IPS-15b (cell line): ENCODE data around the gene MTG2.

ENCODE experiments used
- H3K27me3 ChIP-seq: one replicate; pipeline ENCODE4 v1.6.1; 2013; ENCODE audit warnings: low read length; ENCODE audit not compliant: control insufficient read depth, insufficient read depth
- H3K36me3 ChIP-seq: one replicate; pipeline ENCODE4 v1.6.1; 2013; ENCODE audit warnings: low read length; ENCODE audit not compliant: control insufficient read depth, insufficient read depth
- H3K4me1 ChIP-seq: one replicate; pipeline ENCODE4 v1.6.1; 2013; ENCODE audit warnings: mild to moderate bottlenecking, low read length; ENCODE audit not compliant: control insufficient read depth, insufficient read depth
- H3K4me3 ChIP-seq: one replicate; pipeline ENCODE4 v1.5.1; 2013; ENCODE audit warnings: low read depth, low read length
- H3K9ac ChIP-seq: one replicate; pipeline ENCODE4 v1.6.1; 2013; ENCODE audit warnings: low read depth, mild to moderate bottlenecking, low read length
- H3K9me3 ChIP-seq: one replicate; pipeline ENCODE4 v1.6.1; 2013; ENCODE audit warnings: mild to moderate bottlenecking, low read length; ENCODE audit not compliant: control insufficient read depth, insufficient read depth

MTG2 gene

GRCh38 chr20:62203378-62204030 is 20.7 kb downstream of the MTG2 start:
- H3K9me3 ChIP-seq, result no peaks in the 10 kb centered on the region
- no peak overlapping the region for H3K9ac ChIP-seq
- H3K27me3 ChIP-seq, result no peaks in the 10 kb centered on the region
- H3K36me3 ChIP-seq, result peaks cover 26% of the 10 kb centered on the region
- H3K4me1 ChIP-seq, result no peaks in the 10 kb centered on the region
- H3K4me3 ChIP-seq, result no peak overlapping the region

DNA sequence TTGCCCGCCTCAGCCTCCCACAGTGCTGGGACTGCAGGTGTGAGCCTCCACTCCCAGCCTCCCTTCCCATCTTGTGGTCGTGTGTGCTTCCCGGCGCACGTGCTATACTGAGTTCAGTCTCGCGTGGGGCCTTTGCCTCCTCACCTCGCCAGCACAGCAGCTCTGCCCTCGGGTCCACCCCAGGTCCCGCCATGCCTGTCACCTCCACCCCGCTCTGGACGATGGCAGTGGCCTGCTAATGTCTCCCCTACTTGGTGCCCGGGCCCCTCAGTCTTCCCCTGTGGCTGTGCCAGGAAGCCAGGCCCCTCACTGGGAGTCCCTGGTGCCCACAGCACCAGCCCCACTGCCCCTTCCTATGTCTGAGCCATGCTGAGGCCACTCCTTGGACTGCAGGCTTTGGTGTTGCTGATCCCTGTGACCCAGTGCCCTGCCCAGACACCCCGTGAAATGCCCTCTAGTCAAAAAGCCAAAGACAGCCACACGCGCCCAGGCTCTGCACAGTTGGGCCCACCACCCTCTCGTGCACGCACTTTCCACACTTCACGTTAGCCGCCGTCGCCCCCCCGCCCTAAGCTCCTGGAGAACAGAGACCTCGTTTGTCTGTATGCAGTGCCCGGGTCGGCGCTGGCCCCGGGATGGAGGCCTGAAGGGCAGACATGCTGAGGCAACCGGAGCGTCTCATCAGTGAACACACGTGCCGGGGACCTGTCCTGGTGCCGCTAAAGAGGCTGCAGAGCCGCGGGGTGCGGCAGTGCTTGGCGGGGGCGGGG is 23.0 kb downstream of the MTG2 start:
- H3K9ac ChIP-seq, result no peak overlapping the region
- no peaks in the 10 kb centered on the region for H3K4me1 ChIP-seq
- H3K27me3 ChIP-seq, result no peaks in the 10 kb centered on the region
- no peaks in the 10 kb centered on the region for H3K9me3 ChIP-seq
- no peak overlapping the region for H3K4me3 ChIP-seq
- peaks cover 10% of the 10 kb centered on the region for H3K36me3 ChIP-seq

DNA sequence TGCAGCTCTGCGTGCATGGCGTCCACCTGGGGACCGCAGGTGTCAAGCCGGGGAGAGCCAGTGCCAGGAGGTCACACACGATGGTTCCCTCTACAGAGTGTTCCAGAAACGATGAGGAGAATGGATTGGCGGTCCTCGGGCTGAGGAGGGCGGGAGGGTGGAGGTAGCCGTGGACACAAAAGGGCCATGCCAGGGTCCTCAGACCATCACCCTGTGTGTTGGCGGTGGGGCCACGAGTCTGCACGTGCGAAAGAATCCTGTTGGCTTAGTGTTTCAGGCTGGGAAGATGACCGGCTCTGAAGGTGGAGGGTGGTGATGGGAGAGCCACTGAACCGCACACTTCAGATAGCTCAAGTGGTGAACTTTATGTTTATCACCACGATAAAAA is 23.6 kb downstream of the MTG2 start:
- Histone ChIP-seq H3K4me3 (no peak overlapping the region), H3K36me3 (peaks cover 5% of the 10 kb centered on the region), H3K4me1 (no peaks in the 10 kb centered on the region), H3K9ac (no peak overlapping the region), H3K27me3 (no peaks in the 10 kb centered on the region), H3K9me3 (no peaks in the 10 kb centered on the region)

GRCh38 chr20:62208061-62208794 is 25.4 kb downstream of the MTG2 start:
- H3K4me3 ChIP-seq, result no peak overlapping the region
- H3K9ac ChIP-seq, result no peak overlapping the region
- H3K9me3 ChIP-seq, result no peaks in the 10 kb centered on the region
- no peaks in the 10 kb centered on the region for H3K27me3 ChIP-seq
- H3K36me3 ChIP-seq, result no peaks in the 10 kb centered on the region
- no peaks in the 10 kb centered on the region for H3K4me1 ChIP-seq

DNA sequence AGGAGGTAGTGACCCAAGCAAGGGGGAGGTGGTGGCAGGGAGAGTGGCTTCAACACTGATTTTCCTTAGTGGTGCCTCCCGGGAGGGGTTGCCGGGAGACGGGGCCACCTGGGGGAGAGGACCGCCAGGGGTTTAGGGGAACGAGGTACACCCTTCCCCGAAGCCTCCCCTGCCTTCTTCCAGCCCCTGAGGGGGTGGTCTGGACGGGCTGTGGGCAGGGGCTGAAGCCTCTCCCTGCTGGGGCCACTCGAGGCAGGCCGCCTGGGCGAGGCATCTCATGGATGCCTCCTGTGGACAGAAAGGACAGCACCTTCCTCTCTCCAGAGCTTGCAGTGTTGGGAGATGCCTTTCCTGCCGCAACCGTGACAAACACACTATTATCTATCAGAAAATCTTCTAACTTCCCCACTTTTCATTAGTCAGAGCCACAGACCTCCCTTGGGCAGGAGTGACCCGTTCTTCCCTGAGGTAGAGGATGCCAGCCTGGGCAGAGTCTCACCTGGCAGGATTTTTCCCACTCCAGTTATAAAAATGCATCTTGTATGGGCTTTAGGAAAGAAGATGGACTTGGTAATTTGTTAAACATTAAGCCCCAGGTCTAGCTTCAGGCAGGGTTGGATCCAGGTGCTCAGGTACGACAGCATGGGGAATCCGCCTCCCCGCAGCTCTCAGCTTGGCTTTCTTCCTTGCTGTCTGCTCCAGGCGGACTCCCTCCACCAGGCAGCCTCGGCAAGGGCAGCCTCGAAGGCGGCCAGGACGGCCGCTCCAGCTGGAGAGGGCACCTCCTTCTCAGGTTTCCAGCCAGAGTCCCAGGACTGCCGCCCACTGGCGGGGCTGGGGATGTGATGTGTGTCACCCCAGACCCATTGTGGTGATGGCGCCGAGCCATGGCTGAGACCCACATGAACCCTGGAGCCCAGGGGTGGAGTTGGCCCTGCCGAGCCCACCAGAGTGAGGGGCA is 26.2 kb downstream of the MTG2 start:
- no peak overlapping the region for H3K4me3 ChIP-seq
- no peaks in the 10 kb centered on the region for H3K9me3 ChIP-seq
- no peak overlapping the region for H3K9ac ChIP-seq
- H3K4me1 ChIP-seq, result no peaks in the 10 kb centered on the region
- H3K27me3 ChIP-seq, result no peaks in the 10 kb centered on the region
- no peaks in the 10 kb centered on the region for H3K36me3 ChIP-seq

DNA sequence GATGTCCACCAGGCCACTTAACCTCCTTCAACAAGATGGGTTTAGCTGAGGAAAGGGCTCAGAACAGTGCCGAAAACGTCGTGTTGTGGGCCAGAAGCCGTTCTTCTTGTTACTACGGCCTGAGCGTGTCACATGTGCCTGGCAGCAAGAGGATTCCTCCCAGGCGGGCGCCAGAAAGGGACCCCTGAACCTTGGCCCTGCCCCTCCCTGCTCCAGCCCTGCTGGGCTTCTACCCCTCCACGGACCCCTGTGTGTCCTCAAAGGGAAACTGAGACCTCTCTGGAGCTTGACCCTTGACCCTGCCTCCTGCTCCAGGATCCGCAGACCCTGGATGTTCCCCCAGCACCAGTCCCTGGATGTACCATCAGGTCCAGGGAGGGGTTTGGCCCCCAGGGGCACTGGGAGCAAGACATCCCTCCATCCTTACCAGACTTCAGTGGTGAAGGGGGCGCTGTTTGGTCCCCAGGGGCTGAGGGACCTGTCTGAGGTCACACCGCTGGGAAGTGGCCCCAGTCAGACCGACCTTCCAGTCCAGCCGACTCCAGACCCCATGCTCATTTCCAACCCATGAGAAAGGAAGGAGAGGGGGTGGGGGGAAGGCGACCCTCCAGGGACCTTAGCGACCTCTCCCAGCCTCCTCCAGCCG is 27.1 kb downstream of the MTG2 start:
- Histone ChIP-seq H3K4me3 (no peak overlapping the region), H3K27me3 (no peaks in the 10 kb centered on the region), H3K9me3 (no peaks in the 10 kb centered on the region), H3K9ac (no peak overlapping the region), H3K4me1 (no peaks in the 10 kb centered on the region), H3K36me3 (peaks cover 2% of the 10 kb centered on the region)

GRCh38 chr20:62210496-62210855 is 27.6 kb downstream of the MTG2 start:
- Histone ChIP-seq H3K4me3 (no peak overlapping the region), H3K9ac (no peak overlapping the region), H3K9me3 (no peaks in the 10 kb centered on the region), H3K4me1 (no peaks in the 10 kb centered on the region), H3K27me3 (no peaks in the 10 kb centered on the region), H3K36me3 (peaks cover 2% of the 10 kb centered on the region)

DNA sequence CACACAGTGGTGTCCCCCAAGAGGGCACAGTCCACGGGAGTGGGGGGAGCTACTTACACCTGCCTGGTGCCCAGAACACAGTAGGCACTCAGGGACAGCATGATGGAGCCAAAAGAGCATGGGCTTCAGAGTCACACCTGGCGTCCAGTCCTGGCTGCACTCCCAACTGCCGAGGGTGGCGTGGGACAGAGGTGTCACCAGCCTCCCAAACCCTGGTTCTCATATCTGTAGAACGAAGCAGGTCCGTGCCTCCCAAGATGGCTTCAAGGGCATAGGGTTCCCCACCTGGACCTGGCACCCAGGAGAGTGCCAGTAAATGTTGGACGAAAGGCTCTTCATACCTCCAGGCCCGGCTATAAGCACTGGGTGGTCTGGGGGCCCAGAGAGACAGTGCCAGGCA is 28.4 kb downstream of the MTG2 start:
- H3K4me1 ChIP-seq, result no peaks in the 10 kb centered on the region
- no peak overlapping the region for H3K4me3 ChIP-seq
- peaks cover 2% of the 10 kb centered on the region for H3K36me3 ChIP-seq
- no peaks in the 10 kb centered on the region for H3K27me3 ChIP-seq
- no peaks in the 10 kb centered on the region for H3K9me3 ChIP-seq
- H3K9ac ChIP-seq, result no peak overlapping the region

- H3K36me3 ChIP-seq, result peaks cover 2% of the 10 kb centered on the region
- H3K27me3 ChIP-seq, result no peaks in the 10 kb centered on the region
- no peak overlapping the region for H3K9ac ChIP-seq
- no peaks in the 10 kb centered on the region for H3K4me1 ChIP-seq
- no peak overlapping the region for H3K4me3 ChIP-seq
- no peaks in the 10 kb centered on the region for H3K9me3 ChIP-seq
Observed at GRCh38 chr20:62211769-62212288, 29.0 kb downstream of the MTG2 start.

- no peaks in the 10 kb centered on the region for H3K27me3 ChIP-seq
- no peak overlapping the region for H3K4me3 ChIP-seq
- H3K9ac ChIP-seq, result no peak overlapping the region
- H3K36me3 ChIP-seq, result peaks cover 2% of the 10 kb centered on the region
- no peaks in the 10 kb centered on the region for H3K9me3 ChIP-seq
- H3K4me1 ChIP-seq, result no peaks in the 10 kb centered on the region
Observed at GRCh38 chr20:62212299-62212698, 29.5 kb downstream of the MTG2 start.

DNA sequence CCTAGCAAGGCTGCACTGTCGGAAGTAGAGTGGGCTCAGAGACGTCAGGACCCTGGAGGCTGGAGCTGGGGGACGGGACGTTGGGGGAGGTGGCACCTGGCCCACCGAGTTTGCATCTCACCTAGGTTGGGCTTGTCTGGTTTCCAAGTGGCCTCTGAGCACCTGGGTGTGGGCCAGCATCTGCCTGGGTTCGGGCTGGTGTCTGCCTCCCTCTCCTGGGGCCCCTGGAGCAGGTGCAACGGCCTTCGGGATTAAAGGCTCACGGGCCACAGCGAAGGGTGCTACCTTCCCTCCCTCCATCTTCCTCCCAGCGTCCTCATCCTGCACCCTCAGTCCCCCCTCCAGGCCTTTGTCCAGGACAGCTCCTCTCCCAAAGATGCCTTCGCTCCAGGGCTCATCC is 31.2 kb downstream of the MTG2 start:
- no peak overlapping the region for H3K9ac ChIP-seq
- no peaks in the 10 kb centered on the region for H3K4me1 ChIP-seq
- H3K27me3 ChIP-seq, result peaks cover 7% of the 10 kb centered on the region
- H3K9me3 ChIP-seq, result no peaks in the 10 kb centered on the region
- no peak overlapping the region for H3K4me3 ChIP-seq
- peaks cover 2% of the 10 kb centered on the region for H3K36me3 ChIP-seq
